Measurements from ENCODE around the gene NDUFB10.
"Not testable (repeated sequence)": the region's sequence is repeated elsewhere in the genome, so short reads cannot be mapped to it uniquely, and the experiment has no call there.

NDUFB10 gene

GRCh38 chr16:1959269-1960039 is at the start of gene NDUFB10:
TSS of gene NDUFB10 (plus strand) at chr16:1959538. CDS start at chr16:1959625, 87 bp downstream.
- peak; percentile 86 for DNase-seq (ENCODE audit: extremely low read depth in 1 of 2, low read depth in 1 of 2)

- no peak for DNase-seq (ENCODE audit: extremely low read depth in 1 of 2, low read depth in 1 of 2)
Measured at GRCh38 chr16:1909561-1910231, 49.6 kb upstream of the NDUFB10 start.

GRCh38 chr16:1911467-1912214 is 47.7 kb upstream of the NDUFB10 start:
- no peak for DNase-seq (ENCODE audit: extremely low read depth in 1 of 2, low read depth in 1 of 2)

- no peak for DNase-seq (ENCODE audit: extremely low read depth in 1 of 2, low read depth in 1 of 2)
Measured at GRCh38 chr16:1912215-1912543, 47.2 kb upstream of the NDUFB10 start.

- no peak for DNase-seq (ENCODE audit: extremely low read depth in 1 of 2, low read depth in 1 of 2)
Measured at GRCh38 chr16:1913327-1914083, 45.8 kb upstream of the NDUFB10 start.

- no peak for DNase-seq (ENCODE audit: extremely low read depth in 1 of 2, low read depth in 1 of 2)
Measured at GRCh38 chr16:1914084-1914608, 45.2 kb upstream of the NDUFB10 start.

GRCh38 chr16:1914988-1915387 is 44.4 kb upstream of the NDUFB10 start:
- DNase-seq (ENCODE audit: extremely low read depth in 1 of 2, low read depth in 1 of 2), result no peak

- no peak for DNase-seq (ENCODE audit: extremely low read depth in 1 of 2, low read depth in 1 of 2)
Measured at GRCh38 chr16:1915732-1916639, 43.4 kb upstream of the NDUFB10 start.

GRCh38 chr16:1916640-1916990 is 42.7 kb upstream of the NDUFB10 start:
- no peak for DNase-seq (ENCODE audit: extremely low read depth in 1 of 2, low read depth in 1 of 2)

GRCh38 chr16:1917056-1917664 is 42.2 kb upstream of the NDUFB10 start:
- no peak for DNase-seq (ENCODE audit: extremely low read depth in 1 of 2, low read depth in 1 of 2)

GRCh38 chr16:1917665-1918350 is 41.5 kb upstream of the NDUFB10 start:
- no peak for DNase-seq (ENCODE audit: extremely low read depth in 1 of 2, low read depth in 1 of 2)

GRCh38 chr16:1918351-1919326 is 40.7 kb upstream of the NDUFB10 start, which contains the start of gene HS3ST6:
TSS of gene HS3ST6 (minus strand) at chr16:1918415. CDS start at chr16:1918323, 92 bp downstream.
- DNase-seq (ENCODE audit: extremely low read depth in 1 of 2, low read depth in 1 of 2), result no peak

GRCh38 chr16:1919327-1919998 is 39.9 kb upstream of the NDUFB10 start:
- no peak for DNase-seq (ENCODE audit: extremely low read depth in 1 of 2, low read depth in 1 of 2)

GRCh38 chr16:1920122-1920521 is 39.2 kb upstream of the NDUFB10 start:
- not testable (repeated sequence) for DNase-seq (ENCODE audit: extremely low read depth in 1 of 2, low read depth in 1 of 2)

GRCh38 chr16:1920727-1921171 is 38.6 kb upstream of the NDUFB10 start:
- no peak for DNase-seq (ENCODE audit: extremely low read depth in 1 of 2, low read depth in 1 of 2)

GRCh38 chr16:1922357-1922756 is 37.0 kb upstream of the NDUFB10 start:
- DNase-seq (ENCODE audit: extremely low read depth in 1 of 2, low read depth in 1 of 2), result no peak
